Measurements from ENCODE around the gene QPCTL.

- TF ChIP-seq CTCF (IDR thresholded peaks at IDR 0.05) (no peak), POLR2A (IDR thresholded peaks at IDR 0.05) (no peak)
Observed at GRCh38 chr19:45657520-45658167, 34.8 kb upstream of the QPCTL start.

All from adrenal gland (tissue), 5 donors.